ENCODE results near the gene ARL4A.

GRCh38 chr7:12726908-12727307, 39.5 kb downstream of the ARL4A start:
- no peak for TF ChIP-seq CTCF (conservative IDR thresholded peaks at IDR 0.05; ENCODE audit: low read length)
- no peak for TF ChIP-seq EZH2phosphoT487 (IDR thresholded peaks at IDR 0.05; ENCODE audit: borderline replicate concordance)

All from Loucy (cell line).